Endothelial cell of umbilical vein (primary cell): ENCODE measurements around the gene CTRB2. TPM values are rescaled to one million over a fixed set of nuclear protein-coding genes. Genes with fewer than 3 reads are reported as not detected.

Source experiments
- BruUV-seq: library from RNA; stranded (reverse); fragments of 400-500 nt; replicated peaks from 2 replicates; lab custom pipeline; 2021; lab: Mats Ljungman, UMichigan
- CTCF ChIA-PET: fragments of 300-600, 350-600 bp; sonication (Branson Sonifier 250); formaldehyde crosslinking; loops from one replicate; lab custom pipeline; 2021; ENCODE audit warnings: antibody characterized with exemption, inconsistent platforms; lab: Charles Lee
- POLR2A ChIA-PET: fragments of 300-600, 350-600 bp; sonication (Branson Sonifier 250); formaldehyde crosslinking; loops from one replicate; lab custom pipeline; 2021; ENCODE audit warnings: antibody characterized with exemption, inconsistent platforms; lab: Charles Lee
- DNase-seq: peaks from one replicate; pipeline ENCODE4 v3.0.0-alpha.2; 2011; ENCODE audit warnings: low read depth, low spot score
- FAIRE-seq: peaks from 2 replicates; lab custom pipeline; 2011; peaks lifted over from hg19 to GRCh38; lab: Jason Lieb, UNC
- H2AFZ ChIP-seq: 2 replicates; pipeline ENCODE4 v1.6.0; 2012; ENCODE audit warnings: low read depth, low read length, control low read depth, inconsistent platforms
- H3K27ac ChIP-seq: 2 replicates; pipeline ENCODE4 v1.5.1; 2011; ENCODE audit warnings: low read depth, mild to moderate bottlenecking, control low read depth, low read length, moderate library complexity; ENCODE audit not compliant: insufficient read depth
- H3K27me3 ChIP-seq, 2 experiments: 2 replicates each; pipeline versions ENCODE4 v1.6.0 to v1.6.1; 2011; ENCODE audit warnings: low read length in 2 of 2, mixed read lengths in 1 of 2; ENCODE audit not compliant: control insufficient read depth in 2 of 2, insufficient read depth in 2 of 2
- H3K36me3 ChIP-seq, 2 experiments: 2 replicates in 1 of 2; 3 replicates in 1 of 2; pipeline ENCODE4 v1.5.1; 2011; ENCODE audit warnings: low read length in 2 of 2, mild to moderate bottlenecking in 1 of 2, moderate library complexity in 1 of 2; ENCODE audit not compliant: control insufficient read depth in 2 of 2, insufficient read depth in 2 of 2; ENCODE audit errors: extremely low read depth in 1 of 2
- H3K4me1 ChIP-seq: 3 replicates; pipeline ENCODE4 v1.5.1; 2011; ENCODE audit warnings: mild to moderate bottlenecking, low read length; ENCODE audit not compliant: control insufficient read depth, insufficient read depth; ENCODE audit errors: extremely low read depth
- H3K4me2 ChIP-seq: 2 replicates; pipeline ENCODE4 v1.6.1; 2011; ENCODE audit warnings: low read length, control low read depth, mixed read lengths; ENCODE audit not compliant: insufficient read depth
- H3K4me3 ChIP-seq, 3 experiments: fragments of 200-600 bp in 1 of 3; sonication (generic), shearing (Covaris generic) in 1 of 3; replicated peaks in 1 of 3; 2 replicates each; pipeline ENCODE4 v1.5.1; 2011 to 2016; ENCODE audit warnings: control low read depth in 3 of 3, low read length in 3 of 3, mild to moderate bottlenecking in 2 of 3, inconsistent platforms in 1 of 3, low read depth in 1 of 3, moderate library complexity in 1 of 3; ENCODE audit not compliant: insufficient read depth in 1 of 3
- H3K79me2 ChIP-seq: 2 replicates; pipeline ENCODE4 v1.6.0; 2012; ENCODE audit warnings: low read length, inconsistent platforms; ENCODE audit not compliant: control insufficient read depth, insufficient read depth
- H3K9ac ChIP-seq: replicated peaks from 2 replicates; pipeline ENCODE3; 2011; ENCODE audit warnings: low read length, control low read depth; ENCODE audit not compliant: insufficient read depth; ENCODE audit errors: extremely low read depth
- H3K9me1 ChIP-seq: replicated peaks from 3 replicates; pipeline ENCODE4 v1.6.0; 2011; ENCODE audit warnings: mild to moderate bottlenecking, low read length; ENCODE audit not compliant: control insufficient read depth, insufficient read depth; ENCODE audit errors: extremely low read depth
- H3K9me3 ChIP-seq: replicated peaks from 2 replicates; pipeline ENCODE4 v1.5.1; 2012; ENCODE audit warnings: low read length, inconsistent platforms; ENCODE audit not compliant: control insufficient read depth, insufficient read depth
- H4K20me1 ChIP-seq: replicated peaks from 2 replicates; pipeline ENCODE3; 2011; ENCODE audit warnings: mild to moderate bottlenecking, low read length; ENCODE audit not compliant: control insufficient read depth, insufficient read depth; ENCODE audit errors: extremely low read depth
- EZH2 ChIP-seq: IDR thresholded peaks from 2 replicates; pipeline ENCODE4 v1.6.1; 2012; ENCODE audit warnings: borderline replicate concordance, low read depth, mild to moderate bottlenecking, moderate library complexity, low read length, inconsistent platforms; ENCODE audit not compliant: severe bottlenecking
- FOS ChIP-seq: IDR thresholded peaks from 2 replicates; pipeline ENCODE4 v1.6.1; 2011; ENCODE audit warnings: mild to moderate bottlenecking, low read length, moderate library complexity, borderline replicate concordance; ENCODE audit not compliant: insufficient read depth
- GATA2 ChIP-seq: IDR thresholded peaks from 2 replicates; pipeline ENCODE4 v1.7.0; 2011; ENCODE audit warnings: low read depth, mild to moderate bottlenecking, moderate library complexity, mixed read lengths, low read length; ENCODE audit not compliant: insufficient read length, insufficient read depth
- JUN ChIP-seq: IDR thresholded peaks from 2 replicates; pipeline ENCODE4 v1.6.1; 2011; ENCODE audit warnings: borderline replicate concordance, low read depth; ENCODE audit not compliant: insufficient read length, insufficient read depth
- MAX ChIP-seq: IDR thresholded peaks from 2 replicates; pipeline ENCODE4 v1.6.1; 2011; ENCODE audit not compliant: insufficient read depth, insufficient read length
- MYC ChIP-seq: IDR thresholded peaks from one replicate; pipeline ENCODE4 v1.6.1; 2011; ENCODE audit warnings: mild to moderate bottlenecking, low read depth, low read length
- POLR2A ChIP-seq: IDR thresholded peaks from 2 replicates; pipeline ENCODE4 v1.6.1; 2012; ENCODE audit warnings: low read depth, mild to moderate bottlenecking, control low read depth, low read length
- POLR2AphosphoS5 ChIP-seq: IDR thresholded peaks from 2 replicates; pipeline ENCODE4 v1.6.1; 2012; ENCODE audit warnings: low read depth, mild to moderate bottlenecking, control low read depth, low read length, moderate library complexity; ENCODE audit not compliant: insufficient read depth
- dilution Hi-C: fragments of 300-500 bp; cut with MboI; formaldehyde crosslinking; loops from one replicate; pipeline ENCODE4 v1.15.0; 2019; ENCODE audit warnings: low sequenced_read_pairs; ENCODE audit not compliant: extremely low pct_ligation_motif_present
- intact Hi-C: fragments of 100-400 bp; cut with micrococcal nuclease; formaldehyde crosslinking; loops from one replicate; pipeline ENCODE4 v1.10.0; 2022
- polyA plus RNA-seq, 4 experiments: library from polyadenylated mRNA; depleted of rRNA in 3 of 4; stranded (reverse) in 3 of 4; unstranded in 1 of 4; fragments of >200 nt; gene quantifications; 2 replicates each; pipeline versions ENCODE4 v1.2.1 to v1.2.3, GENCODE V29; 2011 to 2012; ENCODE audit warnings: missing spikeins in 1 of 4
- total RNA-seq: library from RNA; stranded (reverse); gene quantifications from 2 replicates; pipeline ENCODE4 v1.2.3, GENCODE V29; 2021
- TF ChIP-seq, protein P1 (sequence below), 2 donors: IDR thresholded peaks; 1 replicate in 1 of 2; 2 replicates in 1 of 2; pipeline ENCODE4 v1.5.1; 2011; ENCODE audit warnings: low read length in 2 of 2, mild to moderate bottlenecking in 2 of 2, moderate library complexity in 2 of 2, control low read depth in 1 of 2, inconsistent platforms in 1 of 2, low read depth in 1 of 2; ENCODE audit not compliant: insufficient read depth in 1 of 2; ENCODE audit errors: extremely low read depth in 1 of 2

CTRB2 gene
- total and polyA plus RNA-seq, 2 donors (not counting 3 experiments of a cell fraction or from before 2014, with no cell fraction given): not detected

DNA sequence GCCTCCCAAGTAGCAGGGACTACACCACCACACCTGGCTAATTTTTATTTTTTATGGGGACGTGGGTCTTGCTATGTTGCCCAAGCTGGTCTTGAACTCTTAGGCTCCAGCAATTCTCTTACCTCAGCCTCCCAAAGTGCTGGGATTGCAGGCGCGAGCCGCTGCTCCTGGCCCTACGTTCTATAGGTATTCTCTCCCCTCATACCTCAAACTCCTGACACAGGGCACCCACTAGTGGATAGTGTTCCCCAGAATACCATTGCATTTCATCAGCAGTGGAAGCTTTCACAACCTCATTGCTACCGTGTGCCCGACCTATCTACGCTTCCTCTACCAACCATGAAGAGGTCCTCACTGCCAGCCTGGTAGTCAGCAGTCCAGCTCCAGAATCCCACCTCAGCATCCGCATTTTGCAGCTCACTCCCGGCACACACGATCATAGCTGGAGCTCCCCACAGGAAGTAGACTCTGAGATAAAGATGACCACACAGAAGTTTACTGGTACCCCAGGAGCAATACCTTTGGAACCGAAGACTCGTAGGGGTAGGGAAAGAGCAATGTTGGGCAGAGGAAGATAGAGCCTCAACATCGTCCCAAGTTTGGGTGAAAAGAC is 9.3 kb downstream of the CTRB2 start:
- Histone ChIP-seq H3K79me2 (no peaks in the 10 kb centered on the region), H4K20me1 (no peaks in the 10 kb centered on the region), H3K9me3 (no peaks in the 10 kb centered on the region), H3K27me3 (peaks cover 5 to 7% of the 10 kb centered on the region in 2 experiments), H2AFZ (no peak overlapping the region), H3K9me1 (no peaks in the 10 kb centered on the region), H3K9ac (no peak overlapping the region), H3K4me2 (no peak overlapping the region), H3K27ac (no peak overlapping the region), H3K36me3 (no peaks in the 10 kb centered on the region), H3K4me1 (peaks cover 4% of the 10 kb centered on the region), H3K4me3 (no peak overlapping the region)
- dilution Hi-C loops: no loop called here
- intact Hi-C loops: loop anchor here (2.0 kb wide), 2 partner anchors 23 to 425 kb away; partner anchors contain the start of gene ADAT1
- ChIA-PET CTCF (interaction anchor here (0.7 to 7.9 kb wide), 9 partner anchors 86 to 566 kb away, joined by 3 to 186 read pairs (median 4); partner anchors contain the start of genes CFDP1, TMEM170A and ZNRF1), POLR2A (no interaction called here)
- FAIRE-seq: no peak
- no TSS peak for BruUV-seq
- TF ChIP-seq POLR2A (no peak), MAX (no peak), POLR2AphosphoS5 (no peak), MYC (no peak), FOS (no peak), EZH2 (no peak), JUN (no peak), GATA2 (no peak)
- TF ChIP-seq, protein P1, sequence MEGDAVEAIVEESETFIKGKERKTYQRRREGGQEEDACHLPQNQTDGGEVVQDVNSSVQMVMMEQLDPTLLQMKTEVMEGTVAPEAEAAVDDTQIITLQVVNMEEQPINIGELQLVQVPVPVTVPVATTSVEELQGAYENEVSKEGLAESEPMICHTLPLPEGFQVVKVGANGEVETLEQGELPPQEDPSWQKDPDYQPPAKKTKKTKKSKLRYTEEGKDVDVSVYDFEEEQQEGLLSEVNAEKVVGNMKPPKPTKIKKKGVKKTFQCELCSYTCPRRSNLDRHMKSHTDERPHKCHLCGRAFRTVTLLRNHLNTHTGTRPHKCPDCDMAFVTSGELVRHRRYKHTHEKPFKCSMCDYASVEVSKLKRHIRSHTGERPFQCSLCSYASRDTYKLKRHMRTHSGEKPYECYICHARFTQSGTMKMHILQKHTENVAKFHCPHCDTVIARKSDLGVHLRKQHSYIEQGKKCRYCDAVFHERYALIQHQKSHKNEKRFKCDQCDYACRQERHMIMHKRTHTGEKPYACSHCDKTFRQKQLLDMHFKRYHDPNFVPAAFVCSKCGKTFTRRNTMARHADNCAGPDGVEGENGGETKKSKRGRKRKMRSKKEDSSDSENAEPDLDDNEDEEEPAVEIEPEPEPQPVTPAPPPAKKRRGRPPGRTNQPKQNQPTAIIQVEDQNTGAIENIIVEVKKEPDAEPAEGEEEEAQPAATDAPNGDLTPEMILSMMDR (IDR thresholded peaks at IDR 0.05; ENCODE audit: extremely low read depth in 1 of 2, insufficient read depth in 1 of 2, low read depth in 1 of 2, low read length in 2 of 2): no peak
- DNase-seq: no peak
